GM21447 (cell line): ENCODE data around the gene CLOCK.

Source experiments
- ATAC-seq: cut with Tn5 transposase; IDR thresholded peaks from one replicate; pipeline ENCODE4 v1.9.1; 2021; ENCODE audit not compliant: unreplicated experiment

The CLOCK gene

GRCh38 chr4:55435141-55435841 lies 111.4 kb downstream of the CLOCK start:
- ATAC-seq = peak; percentile 72

- no peak for ATAC-seq
Observed at GRCh38 chr4:55431710-55432336, 114.9 kb downstream of the CLOCK start.

- ATAC-seq = no peak
Observed at GRCh38 chr4:55424791-55425190, 121.9 kb downstream of the CLOCK start.

- no peak for ATAC-seq
Observed at GRCh38 chr4:55416176-55416575, 130.5 kb downstream of the CLOCK start.

- no peak for ATAC-seq
Observed at GRCh38 chr4:55411621-55412020, 135.1 kb downstream of the CLOCK start.

GRCh38 chr4:55410431-55410830 lies 136.3 kb downstream of the CLOCK start:
- no peak for ATAC-seq

- ATAC-seq = peak; percentile 87
Observed at GRCh38 chr4:55409468-55410171, 137.1 kb downstream of the CLOCK start.

GRCh38 chr4:55407764-55408163 lies 138.9 kb downstream of the CLOCK start:
- ATAC-seq = no peak

- ATAC-seq = no peak
Observed at GRCh38 chr4:55407119-55407518, 139.6 kb downstream of the CLOCK start.

GRCh38 chr4:55406545-55406944 lies 140.2 kb downstream of the CLOCK start:
- ATAC-seq = no peak

GRCh38 chr4:55405073-55405472 lies 141.6 kb downstream of the CLOCK start:
- no peak for ATAC-seq

- ATAC-seq = no peak
Observed at GRCh38 chr4:55399581-55399980, 147.1 kb downstream of the CLOCK start.

GRCh38 chr4:55398966-55399365 lies 147.7 kb downstream of the CLOCK start:
- no peak for ATAC-seq

- ATAC-seq = no peak
Observed at GRCh38 chr4:55398461-55398860, 148.2 kb downstream of the CLOCK start.

GRCh38 chr4:55397520-55398321 lies 149.0 kb downstream of the CLOCK start:
- no peak for ATAC-seq

GRCh38 chr4:55397126-55397436 lies 149.6 kb downstream of the CLOCK start:
- no peak for ATAC-seq

GRCh38 chr4:55396308-55397125 lies 150.2 kb downstream of the CLOCK start:
- ATAC-seq = peak; percentile 11

- peak; percentile 91 for ATAC-seq
Observed at GRCh38 chr4:55395529-55396307, 151.0 kb downstream of the CLOCK start, which contains the start of gene TMEM165. TSS of gene TMEM165 (plus strand) at chr4:55395957. CDS start at chr4:55396190, 233 bp downstream.

GRCh38 chr4:55395218-55395528 lies 151.5 kb downstream of the CLOCK start:
- peak; percentile 0 for ATAC-seq
